Prostate gland (tissue), 2 donors: Measurements from ENCODE around the gene ZNF70. TPM values are rescaled to one million over a fixed set of nuclear protein-coding genes. Genes with fewer than 3 reads are reported as not detected.

ENCODE experiments used
- DNase-seq: peaks from one replicate; pipeline ENCODE4 v3.0.0-alpha.2; 2019; ENCODE audit warnings: low spot score
- H3K27ac ChIP-seq, 2 donors: fragments of 200-600 bp; sonication (generic); 2 replicates each; pipeline ENCODE4 v1.5.1; 2017 to 2019
- H3K27me3 ChIP-seq: fragments of 200-600 bp; sonication (generic); replicated peaks from 2 replicates; pipeline ENCODE4 v1.5.1; 2019; ENCODE audit not compliant: insufficient read depth
- H3K36me3 ChIP-seq, 2 donors: fragments of 200-600 bp; sonication (generic); 1 replicate in 1 of 2; 2 replicates in 1 of 2; pipeline versions ENCODE4 v1.5.1 to v1.8.1; 2017 to 2019
- H3K4me1 ChIP-seq: fragments of 200-600 bp; sonication (generic); replicated peaks from 2 replicates; pipeline ENCODE4 v1.5.1; 2019
- H3K4me3 ChIP-seq, 2 donors: fragments of 200-600 bp; sonication (generic); 2 replicates each; pipeline ENCODE4 v1.5.1; 2017 to 2019
- H3K9me3 ChIP-seq: fragments of 200-600 bp; sonication (generic); 2 replicates; pipeline ENCODE4 v1.5.1; 2017
- POLR2A ChIP-seq: fragments of 450-650 bp; IDR thresholded peaks from one replicate; pipeline ENCODE4 v1.6.1; 2016; ENCODE audit warnings: antibody characterized with exemption, mild to moderate bottlenecking
- POLR2AphosphoS5 ChIP-seq: sonication (generic); formaldehyde crosslinking; IDR thresholded peaks from one replicate; pipeline ENCODE4 v1.6.1; 2017; ENCODE audit warnings: antibody characterized with exemption
- WGBS: methylation state at CpG from one replicate; pipeline ENCODE4 v1.1.5; 2018; 5-methylcytosine and 5-hydroxymethylcytosine counted together
- intact Hi-C: fragments of 100-400 bp; cut with DNase I; formaldehyde crosslinking; loops from one replicate; pipeline ENCODE4 v1.14.2; 2022
- total RNA-seq, 2 donors: library from RNA; depleted of rRNA; stranded (reverse); fragments of >200 nt; gene quantifications; one replicate each; pipeline ENCODE4 v1.1.0, GENCODE V29; 2016
- TF ChIP-seq, protein P1 (sequence below), 4 experiments: fragments of 200-600 bp in 2 of 4; fragments of 450-650 bp in 2 of 4; sonication (generic) in 2 of 4; IDR thresholded peaks; 1 replicate in 3 of 4; 2 replicates in 1 of 4; pipeline ENCODE4 v1.5.1; 2016 to 2019; ENCODE audit warnings: antibody characterized with exemption in 4 of 4, mild to moderate bottlenecking in 2 of 4, moderate library complexity in 2 of 4

ZNF70 gene
- total RNA-seq, 2 donors from 2014 or later = 5.2 to 8.1 TPM

DNA sequence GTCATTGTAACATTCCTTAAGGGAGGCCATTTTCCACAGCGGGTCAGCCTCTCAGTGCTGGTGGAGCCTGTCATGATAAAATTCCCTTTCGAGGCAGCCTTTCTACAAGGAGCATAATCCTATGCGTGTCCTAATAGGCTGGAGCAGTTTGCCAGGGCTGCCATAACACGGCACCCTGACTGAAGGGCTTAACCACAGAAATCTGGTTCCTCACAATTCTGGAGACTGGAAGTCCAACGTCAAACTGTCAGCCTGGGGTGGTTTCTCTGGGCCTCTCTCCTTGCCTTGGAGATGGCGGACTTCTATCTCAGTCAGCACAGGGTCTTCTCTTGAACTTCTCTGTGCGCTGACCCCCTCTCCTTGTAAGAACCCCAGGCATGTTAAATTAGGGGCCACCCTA lies 61.5 kb downstream of the ZNF70 start:
- Histone ChIP-seq H3K9me3 (no peaks in the 10 kb centered on the region), H3K27ac (no peak overlapping the region), H3K4me1 (no peaks in the 10 kb centered on the region), H3K36me3 (no peaks in the 10 kb centered on the region), H3K4me3 (no peak overlapping the region), H3K27me3 (no peaks in the 10 kb centered on the region)
- TF ChIP-seq POLR2A = no peak
- TF ChIP-seq, protein P1, sequence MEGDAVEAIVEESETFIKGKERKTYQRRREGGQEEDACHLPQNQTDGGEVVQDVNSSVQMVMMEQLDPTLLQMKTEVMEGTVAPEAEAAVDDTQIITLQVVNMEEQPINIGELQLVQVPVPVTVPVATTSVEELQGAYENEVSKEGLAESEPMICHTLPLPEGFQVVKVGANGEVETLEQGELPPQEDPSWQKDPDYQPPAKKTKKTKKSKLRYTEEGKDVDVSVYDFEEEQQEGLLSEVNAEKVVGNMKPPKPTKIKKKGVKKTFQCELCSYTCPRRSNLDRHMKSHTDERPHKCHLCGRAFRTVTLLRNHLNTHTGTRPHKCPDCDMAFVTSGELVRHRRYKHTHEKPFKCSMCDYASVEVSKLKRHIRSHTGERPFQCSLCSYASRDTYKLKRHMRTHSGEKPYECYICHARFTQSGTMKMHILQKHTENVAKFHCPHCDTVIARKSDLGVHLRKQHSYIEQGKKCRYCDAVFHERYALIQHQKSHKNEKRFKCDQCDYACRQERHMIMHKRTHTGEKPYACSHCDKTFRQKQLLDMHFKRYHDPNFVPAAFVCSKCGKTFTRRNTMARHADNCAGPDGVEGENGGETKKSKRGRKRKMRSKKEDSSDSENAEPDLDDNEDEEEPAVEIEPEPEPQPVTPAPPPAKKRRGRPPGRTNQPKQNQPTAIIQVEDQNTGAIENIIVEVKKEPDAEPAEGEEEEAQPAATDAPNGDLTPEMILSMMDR (IDR thresholded peaks at IDR 0.05) = no peak
- no peak for TF ChIP-seq POLR2AphosphoS5
- intact Hi-C loops = no loop called here
- 92% methylated on average over 7 of the region's 7 CpGs for WGBS
- no peak for DNase-seq

Other genes starting within 250 kb of the ZNF70 start
- gene IGLL1, start 170.8 kb downstream of the ZNF70 start, total RNA-seq = under 1 TPM in 1 of 2 donors, not detected in 1; 0.85 TPM
- 1 to 10 TPM in 1 of 2 donors, not detected in 1; 2.8 TPM for gene DRICH1, start 118.8 kb downstream of the ZNF70 start, total RNA-seq
- under 1 TPM in 1 of 2 donors, not detected in 1; 0.91 TPM for gene RGL4, start 60.1 kb downstream of the ZNF70 start, total RNA-seq
- gene VPREB3, start 3.3 kb upstream of the ZNF70 start, total RNA-seq = not detected
- gene C22orf15, start 11.9 kb upstream of the ZNF70 start, total RNA-seq = not detected
- 10 to 100 TPM; 17.3 to 59.3 TPM for gene CHCHD10, start 16.9 kb upstream of the ZNF70 start, total RNA-seq
- 10 to 100 TPM in 1 of 2 donors, 1 to 10 TPM in 1; 6.3 to 26.6 TPM for gene MMP11, start 21.7 kb upstream of the ZNF70 start, total RNA-seq
- 100 to 1,000 TPM in 1 of 2 donors, 10 to 100 TPM in 1; 77.2 to 136 TPM for gene SMARCB1, start 35.9 kb upstream of the ZNF70 start, total RNA-seq
- 1 to 10 TPM in 1 of 2 donors, not detected in 1; 6.9 TPM for gene DERL3, start 87.9 kb upstream of the ZNF70 start, total RNA-seq
- gene SLC2A11, start 106.8 kb upstream of the ZNF70 start, total RNA-seq = 10 to 100 TPM; 15.1 to 27.0 TPM
- 100 to 1,000 TPM; 501 to 587 TPM for gene MIF, start 143.3 kb upstream of the ZNF70 start, total RNA-seq
- gene GSTT2B, start 210.1 kb upstream of the ZNF70 start, total RNA-seq = 10 to 100 TPM in 1 of 2 donors, 1 to 10 TPM in 1; 3.9 to 16.2 TPM
- gene DDTL, start 215.8 kb upstream of the ZNF70 start, total RNA-seq = 1 to 10 TPM in 1 of 2 donors, not detected in 1; 2.2 TPM
- 100 to 1,000 TPM; 131 to 285 TPM for gene DDT, start 223.3 kb upstream of the ZNF70 start, total RNA-seq
- not detected for gene GSTT2, start 229.0 kb upstream of the ZNF70 start, total RNA-seq